ENCODE measurements around the gene IRF1.

Gene IRF1

DNA sequence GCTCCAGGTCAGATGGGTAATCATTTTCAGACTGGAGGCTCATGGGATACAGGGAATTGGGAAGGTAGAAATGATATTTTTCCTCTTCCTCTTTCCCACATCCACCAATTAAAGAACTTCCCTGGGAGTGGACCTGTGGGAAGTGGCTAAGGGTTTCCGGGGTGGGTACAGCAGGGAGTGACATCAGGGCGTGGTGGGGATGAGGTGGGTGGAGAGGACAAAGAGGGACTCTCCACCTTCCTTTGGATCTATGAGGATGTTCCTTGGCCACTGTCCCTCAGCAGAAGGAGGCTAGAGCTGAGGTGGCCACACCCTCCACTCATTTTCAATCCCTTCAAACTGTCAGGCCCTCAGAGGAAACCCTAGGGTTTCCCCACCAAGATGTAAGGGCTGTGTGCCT, 54.7 kb downstream of the IRF1 start:
- WGBS, result no CpG with 5 or more reads among the region's 2 CpGs
- Histone ChIP-seq H3K14ac (ENCODE audit: low read length in 2 of 2) (no peak overlapping the region), H3K23ac (ENCODE audit: low read length in 2 of 2) (no peak overlapping the region), H4K8ac (ENCODE audit: low read length) (no peak overlapping the region), H4K91ac (ENCODE audit: low read length) (peak overlapping the region; percentile 86), H2BK12ac (ENCODE audit: low read length in 2 of 2) (peak overlapping the region; percentile 65 to 67), H2AK5ac (ENCODE audit: low read length, severe bottlenecking) (peak overlapping the region; percentile 7), H3K9ac (ENCODE audit: low read length) (no peak overlapping the region), H3K18ac (ENCODE audit: low read depth in 1 of 2, low read length in 2 of 2) (peak overlapping the region; percentile 80 to 91), H3K4me1 (ENCODE audit: control insufficient read depth, insufficient read depth, low read depth, low read length) (peaks cover 17% of the 10 kb centered on the region), H3K4ac (ENCODE audit: low read depth in 1 of 2, low read length in 2 of 2) (peak overlapping the region; percentile 72 to 98), H3K4me3 (ENCODE audit: insufficient read depth in 1 of 2, low read depth in 1 of 2, low read length in 2 of 2) (no peak overlapping the region), H3K36me3 (ENCODE audit: control insufficient read depth in 1 of 2, insufficient read depth in 2 of 2, low read depth in 1 of 2, low read length in 2 of 2) (peaks cover 0 to 13% of the 10 kb centered on the region in 2 experiments), H2BK15ac (ENCODE audit: low read depth, poor library complexity, severe bottlenecking) (peak overlapping the region; percentile 92), H3K4me2 (ENCODE audit: low read length, poor library complexity, severe bottlenecking) (no peak overlapping the region), H3K27ac (ENCODE audit: low read length, poor library complexity, severe bottlenecking) (no peak overlapping the region), H2AFZ (ENCODE audit: low read depth, low read length) (no peak overlapping the region), H2BK120ac (ENCODE audit: low read depth, low read length) (peak overlapping the region; percentile 86), H3K27me3 (ENCODE audit: control insufficient read depth in 1 of 2, insufficient read depth in 1 of 2, low read length in 2 of 2) (no peaks in the 10 kb centered on the region), H3K79me1 (replicated peaks; ENCODE audit: low read length, poor library complexity, severe bottlenecking) (peaks cover 19% of the 10 kb centered on the region), H2BK5ac (ENCODE audit: low read depth, low read length, poor library complexity, severe bottlenecking) (no peak overlapping the region), H3K9me3 (ENCODE audit: control insufficient read depth, low read length) (no peaks in the 10 kb centered on the region)
- no peak for DNase-seq

GRCh38 chr5:132435447-132435846, 55.1 kb downstream of the IRF1 start:
- no peak for DNase-seq
- peak overlapping the region in 1 of 2 experiments; percentile 93 for H3K4ac ChIP-seq (ENCODE audit: low read depth in 1 of 2, low read length in 2 of 2)
- H3K79me1 ChIP-seq (replicated peaks; ENCODE audit: low read length, poor library complexity, severe bottlenecking), result peaks cover 21% of the 10 kb centered on the region
- H2AFZ ChIP-seq (ENCODE audit: low read depth, low read length), result no peak overlapping the region
- H3K18ac ChIP-seq (ENCODE audit: low read depth in 1 of 2, low read length in 2 of 2), result peak overlapping the region; percentile 65 to 90
- peaks cover 0 to 9% of the 10 kb centered on the region in 2 experiments for H3K36me3 ChIP-seq (ENCODE audit: control insufficient read depth in 1 of 2, insufficient read depth in 2 of 2, low read depth in 1 of 2, low read length in 2 of 2)
- H3K9me3 ChIP-seq (ENCODE audit: control insufficient read depth, low read length), result no peaks in the 10 kb centered on the region
- H2BK15ac ChIP-seq (ENCODE audit: low read depth, poor library complexity, severe bottlenecking), result no peak overlapping the region
- no peak overlapping the region for H3K23ac ChIP-seq (ENCODE audit: low read length in 2 of 2)
- H3K9ac ChIP-seq (ENCODE audit: low read length), result no peak overlapping the region
- no peak overlapping the region for H2BK120ac ChIP-seq (ENCODE audit: low read depth, low read length)
- H3K27me3 ChIP-seq (ENCODE audit: control insufficient read depth in 1 of 2, insufficient read depth in 1 of 2, low read length in 2 of 2), result no peaks in the 10 kb centered on the region
- H3K4me2 ChIP-seq (ENCODE audit: low read length, poor library complexity, severe bottlenecking), result no peak overlapping the region
- H3K4me1 ChIP-seq (ENCODE audit: control insufficient read depth, insufficient read depth, low read depth, low read length), result peaks cover 17% of the 10 kb centered on the region
- H3K27ac ChIP-seq (ENCODE audit: low read length, poor library complexity, severe bottlenecking), result no peak overlapping the region
- peak overlapping the region; percentile 12 for H2AK5ac ChIP-seq (ENCODE audit: low read length, severe bottlenecking)
- peak overlapping the region; percentile 60 to 97 for H2BK12ac ChIP-seq (ENCODE audit: low read length in 2 of 2)
- H3K14ac ChIP-seq (ENCODE audit: low read length in 2 of 2), result peak overlapping the region in 1 of 2 experiments; percentile 66
- no peak overlapping the region for H3K4me3 ChIP-seq (ENCODE audit: insufficient read depth in 1 of 2, low read depth in 1 of 2, low read length in 2 of 2)
- WGBS, result 100% methylated on average over 2 of the region's 2 CpGs
- no peak overlapping the region for H4K8ac ChIP-seq (ENCODE audit: low read length)
- H2BK5ac ChIP-seq (ENCODE audit: low read depth, low read length, poor library complexity, severe bottlenecking), result no peak overlapping the region
- peak overlapping the region; percentile 85 for H4K91ac ChIP-seq (ENCODE audit: low read length)

DNA sequence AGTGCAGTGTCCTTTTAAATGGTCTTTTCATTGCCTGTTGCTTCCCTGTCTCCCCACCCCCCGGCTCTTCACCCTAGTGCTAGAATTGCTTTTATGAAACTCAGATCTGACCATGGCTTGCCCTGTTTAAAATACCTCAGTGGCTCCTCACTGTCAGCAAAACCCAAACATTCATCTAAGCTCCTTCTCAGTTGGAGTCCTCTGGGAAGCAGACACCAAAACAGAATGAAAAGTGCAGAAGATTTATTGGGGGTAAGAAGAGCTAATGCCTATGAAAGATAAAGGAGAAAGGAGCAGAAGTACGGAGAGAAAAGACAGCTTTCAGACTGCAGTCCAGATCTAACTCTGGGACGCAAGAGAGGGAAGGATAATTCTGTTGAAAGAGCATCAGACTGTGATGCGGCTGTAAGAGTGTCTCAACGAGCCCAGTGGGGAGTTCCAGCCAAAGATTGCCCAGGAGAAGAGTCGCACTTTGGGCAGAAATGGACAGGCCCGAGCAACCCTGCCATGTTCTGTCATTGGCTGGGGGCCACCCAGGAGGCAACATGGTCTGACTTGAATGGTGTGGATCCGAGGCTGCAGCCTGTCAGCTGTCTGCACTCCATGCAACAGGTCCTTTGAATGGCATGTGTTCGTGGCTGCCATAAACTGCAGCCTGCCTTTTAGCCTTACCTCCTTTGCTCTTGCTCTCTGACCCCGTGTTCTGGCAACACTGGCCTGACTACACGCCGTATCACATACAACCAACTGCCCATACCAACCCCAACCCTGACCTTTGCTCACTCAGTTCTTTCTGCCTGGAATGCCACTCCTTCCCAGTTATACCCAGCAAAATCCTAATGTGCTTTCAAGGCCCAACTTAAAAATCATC, 55.9 kb downstream of the IRF1 start:
- H3K18ac ChIP-seq (ENCODE audit: low read depth in 1 of 2, low read length in 2 of 2), result peak overlapping the region; percentile 89 to 92
- 26% methylated on average over 12 of the region's 12 CpGs for WGBS

DNA sequence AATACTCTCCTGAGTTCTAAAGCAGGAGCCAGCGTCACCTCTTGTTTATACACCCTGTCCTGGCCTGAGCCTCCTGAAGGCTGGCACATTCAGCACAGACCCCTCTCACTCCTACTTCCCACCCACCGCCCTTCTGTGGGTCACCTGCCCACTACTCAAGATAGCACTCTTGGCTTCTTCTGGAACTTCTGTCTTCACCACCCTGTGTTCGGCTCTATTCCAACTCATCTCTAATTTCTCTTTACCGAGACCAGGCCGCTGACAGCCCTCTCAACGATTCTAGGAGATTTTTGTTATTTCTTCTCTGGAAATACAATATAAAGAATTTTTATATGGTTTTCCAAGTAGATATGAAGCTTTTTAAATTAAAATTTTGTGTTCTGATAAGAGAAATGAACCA, 57.4 kb downstream of the IRF1 start:
- 94% methylated on average over 4 of the region's 6 CpGs for WGBS
- Histone ChIP-seq H3K27ac (ENCODE audit: low read length, poor library complexity, severe bottlenecking) (no peak overlapping the region), H2BK5ac (ENCODE audit: low read depth, low read length, poor library complexity, severe bottlenecking) (no peak overlapping the region), H3K4me3 (ENCODE audit: insufficient read depth in 1 of 2, low read depth in 1 of 2, low read length in 2 of 2) (no peak overlapping the region), H2BK120ac (ENCODE audit: low read depth, low read length) (peak overlapping the region; percentile 59), H3K4me1 (ENCODE audit: control insufficient read depth, insufficient read depth, low read depth, low read length) (peaks cover 17% of the 10 kb centered on the region), H3K4ac (ENCODE audit: low read depth in 1 of 2, low read length in 2 of 2) (peak overlapping the region; percentile 77 to 90), H3K14ac (ENCODE audit: low read length in 2 of 2) (peak overlapping the region in 1 of 2 experiments; percentile 44), H2AK5ac (ENCODE audit: low read length, severe bottlenecking) (peak overlapping the region; percentile 93), H4K8ac (ENCODE audit: low read length) (no peak overlapping the region), H3K36me3 (ENCODE audit: control insufficient read depth in 1 of 2, insufficient read depth in 2 of 2, low read depth in 1 of 2, low read length in 2 of 2) (peaks cover 0 to 9% of the 10 kb centered on the region in 2 experiments), H4K91ac (ENCODE audit: low read length) (peak overlapping the region; percentile 89), H3K79me1 (replicated peaks; ENCODE audit: low read length, poor library complexity, severe bottlenecking) (peaks cover 22% of the 10 kb centered on the region), H3K4me2 (ENCODE audit: low read length, poor library complexity, severe bottlenecking) (no peak overlapping the region), H3K9ac (ENCODE audit: low read length) (no peak overlapping the region), H3K27me3 (ENCODE audit: control insufficient read depth in 1 of 2, insufficient read depth in 1 of 2, low read length in 2 of 2) (no peaks in the 10 kb centered on the region), H3K9me3 (ENCODE audit: control insufficient read depth, low read length) (no peaks in the 10 kb centered on the region), H2AFZ (ENCODE audit: low read depth, low read length) (no peak overlapping the region), H2BK15ac (ENCODE audit: low read depth, poor library complexity, severe bottlenecking) (peak overlapping the region; percentile 87), H2BK12ac (ENCODE audit: low read length in 2 of 2) (peak overlapping the region; percentile 82 to 99), H3K18ac (ENCODE audit: low read depth in 1 of 2, low read length in 2 of 2) (peak overlapping the region; percentile 81 to 91), H3K23ac (ENCODE audit: low read length in 2 of 2) (no peak overlapping the region)
- no peak for DNase-seq

More for the DNA sequence above, 55.9 kb downstream of the IRF1 start:
- H3K23ac ChIP-seq (ENCODE audit: low read length in 2 of 2), result no peak overlapping the region
- peak overlapping the region; percentile 86 for H4K8ac ChIP-seq (ENCODE audit: low read length)
- peak overlapping the region; percentile 97 to 99 for H2BK12ac ChIP-seq (ENCODE audit: low read length in 2 of 2)
- no peak overlapping the region for H3K4me3 ChIP-seq (ENCODE audit: insufficient read depth in 1 of 2, low read depth in 1 of 2, low read length in 2 of 2)
- peaks cover 15% of the 10 kb centered on the region for H3K4me1 ChIP-seq (ENCODE audit: control insufficient read depth, insufficient read depth, low read depth, low read length)
- H3K4me2 ChIP-seq (ENCODE audit: low read length, poor library complexity, severe bottlenecking), result no peak overlapping the region
- H2AFZ ChIP-seq (ENCODE audit: low read depth, low read length), result no peak overlapping the region
- H3K27me3 ChIP-seq (ENCODE audit: control insufficient read depth in 1 of 2, insufficient read depth in 1 of 2, low read length in 2 of 2), result no peaks in the 10 kb centered on the region
- peaks cover 22% of the 10 kb centered on the region for H3K79me1 ChIP-seq (replicated peaks; ENCODE audit: low read length, poor library complexity, severe bottlenecking)
- H3K9ac ChIP-seq (ENCODE audit: low read length), result no peak overlapping the region
- peak overlapping the region; percentile 55 to 93 for H3K4ac ChIP-seq (ENCODE audit: low read depth in 1 of 2, low read length in 2 of 2)
- H3K27ac ChIP-seq (ENCODE audit: low read length, poor library complexity, severe bottlenecking), result peak overlapping the region; percentile 34
- peak overlapping the region; percentile 56 for H2BK120ac ChIP-seq (ENCODE audit: low read depth, low read length)
- peak; percentile 86 for DNase-seq
- H3K36me3 ChIP-seq (ENCODE audit: control insufficient read depth in 1 of 2, insufficient read depth in 2 of 2, low read depth in 1 of 2, low read length in 2 of 2), result peaks cover 0 to 9% of the 10 kb centered on the region in 2 experiments
- H3K14ac ChIP-seq (ENCODE audit: low read length in 2 of 2), result peak overlapping the region in 1 of 2 experiments; percentile 93
- H2BK15ac ChIP-seq (ENCODE audit: low read depth, poor library complexity, severe bottlenecking), result no peak overlapping the region
- peak overlapping the region; percentile 94 for H4K91ac ChIP-seq (ENCODE audit: low read length)
- no peaks in the 10 kb centered on the region for H3K9me3 ChIP-seq (ENCODE audit: control insufficient read depth, low read length)
- peak overlapping the region; percentile 11 for H2BK5ac ChIP-seq (ENCODE audit: low read depth, low read length, poor library complexity, severe bottlenecking)
- H2AK5ac ChIP-seq (ENCODE audit: low read length, severe bottlenecking), result peak overlapping the region; percentile 80
